ENCODE measurements around the gene GJD3.

Gene GJD3

DNA sequence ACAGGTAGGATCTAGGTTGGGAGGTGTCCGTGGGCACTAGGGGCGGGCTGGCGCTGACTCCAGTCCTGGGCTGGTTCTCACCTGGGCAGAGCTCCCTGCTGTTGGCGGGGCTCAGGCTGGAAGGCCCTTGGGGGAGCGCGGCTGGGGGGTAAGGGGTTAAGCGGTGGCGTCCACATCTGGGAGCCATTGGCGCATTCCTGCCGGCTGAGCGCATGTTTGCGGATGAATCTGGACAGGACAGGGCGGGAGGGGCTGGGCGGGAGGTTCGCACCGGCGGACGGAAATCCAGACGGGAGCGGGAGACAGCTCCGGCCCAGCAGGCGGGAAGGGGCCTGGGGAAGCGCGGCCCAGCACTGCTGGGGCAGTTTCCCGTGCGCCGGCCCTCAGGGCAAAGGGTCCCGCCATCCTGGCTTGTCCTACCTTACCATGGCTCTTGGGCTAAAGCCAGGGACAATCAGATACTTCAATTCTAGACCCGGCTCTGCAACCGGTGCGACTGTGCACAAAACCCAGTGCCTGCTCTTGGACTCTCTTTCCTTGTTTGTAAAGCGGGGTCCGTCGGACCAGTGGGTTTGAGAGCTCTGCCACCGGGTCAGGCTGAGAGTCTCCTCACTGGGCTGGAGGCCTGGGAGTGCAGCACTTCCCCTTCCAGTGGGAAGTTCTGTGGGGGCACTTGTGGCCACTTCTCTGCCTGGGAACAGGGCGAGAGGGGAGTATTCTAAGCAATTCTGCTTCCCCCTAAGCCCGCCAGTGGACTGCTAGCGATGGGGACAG lies 47.8 kb downstream of the GJD3 start:
- no peak for DNase-seq (ENCODE audit: low read depth in 1 of 2, low spot score in 1 of 2)
- H3K27me3 ChIP-seq (ENCODE audit: insufficient read depth, poor library complexity, severe bottlenecking), result no peaks in the 10 kb centered on the region
- TF ChIP-seq POLR2AphosphoS5 (IDR thresholded peaks at IDR 0.05; ENCODE audit: low read depth) (no peak), SPI1 (IDR thresholded peaks at IDR 0.05; ENCODE audit: borderline replicate concordance, low read depth) (peak; percentile 38; the same call in 1 of the 2 replicates)
- H3K4me3 ChIP-seq (replicated peaks; ENCODE audit: insufficient read depth, low read length), result no peak overlapping the region
- H3K27ac ChIP-seq (replicated peaks), result no peak overlapping the region

DNA sequence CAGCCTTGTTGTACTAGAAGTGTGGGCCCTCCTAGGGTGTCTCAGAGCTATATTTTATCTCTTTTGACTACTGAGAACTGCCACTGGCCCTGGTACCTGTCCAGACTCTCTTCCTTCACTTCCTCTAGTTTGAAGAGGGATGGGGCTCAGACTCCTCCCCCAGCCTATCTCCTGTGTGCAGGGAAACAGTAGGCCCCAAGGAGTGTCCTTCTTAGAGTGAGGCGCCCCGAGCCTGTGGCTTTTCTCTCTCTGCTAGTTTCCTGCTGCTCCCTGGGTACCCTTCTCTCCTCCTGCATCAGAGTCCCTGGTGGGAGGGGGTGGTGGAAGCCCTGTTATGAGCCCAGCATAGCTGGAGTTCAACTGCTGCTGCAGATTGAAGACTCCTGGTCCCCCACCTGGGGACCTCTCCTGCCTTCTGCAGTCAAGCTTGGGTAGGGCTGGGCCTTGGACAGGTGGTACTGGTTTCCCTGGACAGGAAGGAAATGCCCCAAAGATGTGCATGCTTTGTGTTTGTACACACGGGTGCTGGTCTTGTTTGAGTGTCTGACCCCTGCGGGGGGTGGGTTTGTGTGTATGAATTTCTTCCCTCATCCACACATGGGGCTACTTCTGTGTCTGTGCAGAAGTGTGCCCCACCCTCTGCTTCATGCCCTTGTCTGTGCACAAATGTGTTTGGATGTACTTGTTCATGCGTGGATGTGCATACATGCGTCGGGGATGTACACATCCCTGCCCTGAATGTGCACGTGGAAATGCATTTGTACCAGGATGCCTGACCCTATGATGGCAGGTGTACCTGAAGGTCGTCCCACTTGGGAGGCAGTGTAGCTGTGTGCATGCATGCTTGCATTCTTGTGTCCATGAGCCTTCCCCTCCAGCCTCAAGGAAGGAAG lies 48.6 kb downstream of the GJD3 start:
- TF ChIP-seq GABPA (IDR thresholded peaks at IDR 0.05; ENCODE audit: low read depth) (no peak), POLR2AphosphoS5 (IDR thresholded peaks at IDR 0.05; ENCODE audit: low read depth) (no peak), SPI1 (IDR thresholded peaks at IDR 0.05; ENCODE audit: borderline replicate concordance, low read depth) (peak; percentile 27; the same call in 1 of the 2 replicates)
- H3K27me3 ChIP-seq (ENCODE audit: insufficient read depth, poor library complexity, severe bottlenecking), result no peaks in the 10 kb centered on the region
- no peak overlapping the region for H3K27ac ChIP-seq (replicated peaks)
- no peak overlapping the region for H3K4me3 ChIP-seq (replicated peaks; ENCODE audit: insufficient read depth, low read length)
- DNase-seq (ENCODE audit: low read depth in 1 of 2, low spot score in 1 of 2), result peak in 1 of 2 experiments; percentile 67

DNA sequence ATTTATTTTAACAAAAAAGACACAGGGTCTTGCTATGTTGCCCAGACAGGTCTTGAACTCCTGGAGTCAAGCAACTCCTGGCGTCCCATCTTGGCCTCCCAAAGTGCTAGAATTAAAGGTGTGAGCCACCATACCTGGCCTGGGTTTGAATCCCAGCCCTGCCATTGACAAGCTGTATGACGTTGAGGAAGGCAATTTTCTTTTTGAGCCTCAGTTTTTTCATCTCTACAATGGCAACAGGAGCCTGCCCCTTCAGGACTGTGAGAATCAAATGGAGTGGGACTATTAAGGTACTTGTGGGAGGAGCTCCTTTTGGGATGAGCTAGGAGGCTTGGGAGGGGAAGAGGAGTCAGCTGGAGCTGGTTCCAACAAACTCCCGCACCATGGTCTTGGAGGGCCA lies 49.3 kb downstream of the GJD3 start:
- H3K4me3 ChIP-seq (replicated peaks; ENCODE audit: insufficient read depth, low read length), result no peak overlapping the region
- DNase-seq (ENCODE audit: low read depth in 1 of 2, low spot score in 1 of 2), result no peak
- H3K27me3 ChIP-seq (ENCODE audit: insufficient read depth, poor library complexity, severe bottlenecking), result no peaks in the 10 kb centered on the region
- TF ChIP-seq GABPA (IDR thresholded peaks at IDR 0.05; ENCODE audit: low read depth) (no peak), SPI1 (IDR thresholded peaks at IDR 0.05; ENCODE audit: borderline replicate concordance, low read depth) (no peak), POLR2AphosphoS5 (IDR thresholded peaks at IDR 0.05; ENCODE audit: low read depth) (no peak)
- TF ChIP-seq, protein P1, sequence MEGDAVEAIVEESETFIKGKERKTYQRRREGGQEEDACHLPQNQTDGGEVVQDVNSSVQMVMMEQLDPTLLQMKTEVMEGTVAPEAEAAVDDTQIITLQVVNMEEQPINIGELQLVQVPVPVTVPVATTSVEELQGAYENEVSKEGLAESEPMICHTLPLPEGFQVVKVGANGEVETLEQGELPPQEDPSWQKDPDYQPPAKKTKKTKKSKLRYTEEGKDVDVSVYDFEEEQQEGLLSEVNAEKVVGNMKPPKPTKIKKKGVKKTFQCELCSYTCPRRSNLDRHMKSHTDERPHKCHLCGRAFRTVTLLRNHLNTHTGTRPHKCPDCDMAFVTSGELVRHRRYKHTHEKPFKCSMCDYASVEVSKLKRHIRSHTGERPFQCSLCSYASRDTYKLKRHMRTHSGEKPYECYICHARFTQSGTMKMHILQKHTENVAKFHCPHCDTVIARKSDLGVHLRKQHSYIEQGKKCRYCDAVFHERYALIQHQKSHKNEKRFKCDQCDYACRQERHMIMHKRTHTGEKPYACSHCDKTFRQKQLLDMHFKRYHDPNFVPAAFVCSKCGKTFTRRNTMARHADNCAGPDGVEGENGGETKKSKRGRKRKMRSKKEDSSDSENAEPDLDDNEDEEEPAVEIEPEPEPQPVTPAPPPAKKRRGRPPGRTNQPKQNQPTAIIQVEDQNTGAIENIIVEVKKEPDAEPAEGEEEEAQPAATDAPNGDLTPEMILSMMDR (IDR thresholded peaks at IDR 0.05; ENCODE audit: insufficient read depth, low read length), result no peak
- TF ChIP-seq, protein P2, sequence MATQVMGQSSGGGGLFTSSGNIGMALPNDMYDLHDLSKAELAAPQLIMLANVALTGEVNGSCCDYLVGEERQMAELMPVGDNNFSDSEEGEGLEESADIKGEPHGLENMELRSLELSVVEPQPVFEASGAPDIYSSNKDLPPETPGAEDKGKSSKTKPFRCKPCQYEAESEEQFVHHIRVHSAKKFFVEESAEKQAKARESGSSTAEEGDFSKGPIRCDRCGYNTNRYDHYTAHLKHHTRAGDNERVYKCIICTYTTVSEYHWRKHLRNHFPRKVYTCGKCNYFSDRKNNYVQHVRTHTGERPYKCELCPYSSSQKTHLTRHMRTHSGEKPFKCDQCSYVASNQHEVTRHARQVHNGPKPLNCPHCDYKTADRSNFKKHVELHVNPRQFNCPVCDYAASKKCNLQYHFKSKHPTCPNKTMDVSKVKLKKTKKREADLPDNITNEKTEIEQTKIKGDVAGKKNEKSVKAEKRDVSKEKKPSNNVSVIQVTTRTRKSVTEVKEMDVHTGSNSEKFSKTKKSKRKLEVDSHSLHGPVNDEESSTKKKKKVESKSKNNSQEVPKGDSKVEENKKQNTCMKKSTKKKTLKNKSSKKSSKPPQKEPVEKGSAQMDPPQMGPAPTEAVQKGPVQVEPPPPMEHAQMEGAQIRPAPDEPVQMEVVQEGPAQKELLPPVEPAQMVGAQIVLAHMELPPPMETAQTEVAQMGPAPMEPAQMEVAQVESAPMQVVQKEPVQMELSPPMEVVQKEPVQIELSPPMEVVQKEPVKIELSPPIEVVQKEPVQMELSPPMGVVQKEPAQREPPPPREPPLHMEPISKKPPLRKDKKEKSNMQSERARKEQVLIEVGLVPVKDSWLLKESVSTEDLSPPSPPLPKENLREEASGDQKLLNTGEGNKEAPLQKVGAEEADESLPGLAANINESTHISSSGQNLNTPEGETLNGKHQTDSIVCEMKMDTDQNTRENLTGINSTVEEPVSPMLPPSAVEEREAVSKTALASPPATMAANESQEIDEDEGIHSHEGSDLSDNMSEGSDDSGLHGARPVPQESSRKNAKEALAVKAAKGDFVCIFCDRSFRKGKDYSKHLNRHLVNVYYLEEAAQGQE (IDR thresholded peaks at IDR 0.05; ENCODE audit: insufficient replicate concordance, low read depth), result no peak
- H3K27ac ChIP-seq (replicated peaks), result no peak overlapping the region

DNA sequence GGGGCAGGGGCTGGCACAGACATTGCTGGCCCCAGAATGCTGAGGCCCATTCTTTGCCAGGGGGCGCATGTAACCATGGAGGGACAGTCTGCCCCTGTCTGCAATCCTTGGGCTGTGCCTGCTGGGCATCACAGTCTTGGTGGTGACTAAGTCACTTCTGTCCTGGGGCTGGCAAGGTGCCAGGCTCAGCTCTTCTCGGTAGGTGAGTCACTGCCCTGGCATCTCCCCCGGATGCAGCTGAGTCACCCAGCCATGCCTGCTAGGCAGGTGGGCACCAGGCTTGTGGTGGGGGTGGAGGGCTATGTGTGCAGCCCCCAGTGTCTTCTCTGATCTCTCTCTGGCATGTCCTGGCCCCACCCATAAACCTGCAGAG lies 50.0 kb downstream of the GJD3 start:
- peak; percentile 81 to 82 for DNase-seq (ENCODE audit: low read depth in 1 of 2, low spot score in 1 of 2)
- Histone ChIP-seq H3K4me3 (replicated peaks; ENCODE audit: insufficient read depth, low read length) (no peak overlapping the region), H3K27me3 (ENCODE audit: insufficient read depth, poor library complexity, severe bottlenecking) (no peaks in the 10 kb centered on the region), H3K27ac (replicated peaks) (no peak overlapping the region)
- no peak for TF ChIP-seq GABPA (IDR thresholded peaks at IDR 0.05; ENCODE audit: low read depth)
- TF ChIP-seq POLR2AphosphoS5 (IDR thresholded peaks at IDR 0.05; ENCODE audit: low read depth), result peak; percentile 58; the same call in 1 of the 2 replicates

DNA sequence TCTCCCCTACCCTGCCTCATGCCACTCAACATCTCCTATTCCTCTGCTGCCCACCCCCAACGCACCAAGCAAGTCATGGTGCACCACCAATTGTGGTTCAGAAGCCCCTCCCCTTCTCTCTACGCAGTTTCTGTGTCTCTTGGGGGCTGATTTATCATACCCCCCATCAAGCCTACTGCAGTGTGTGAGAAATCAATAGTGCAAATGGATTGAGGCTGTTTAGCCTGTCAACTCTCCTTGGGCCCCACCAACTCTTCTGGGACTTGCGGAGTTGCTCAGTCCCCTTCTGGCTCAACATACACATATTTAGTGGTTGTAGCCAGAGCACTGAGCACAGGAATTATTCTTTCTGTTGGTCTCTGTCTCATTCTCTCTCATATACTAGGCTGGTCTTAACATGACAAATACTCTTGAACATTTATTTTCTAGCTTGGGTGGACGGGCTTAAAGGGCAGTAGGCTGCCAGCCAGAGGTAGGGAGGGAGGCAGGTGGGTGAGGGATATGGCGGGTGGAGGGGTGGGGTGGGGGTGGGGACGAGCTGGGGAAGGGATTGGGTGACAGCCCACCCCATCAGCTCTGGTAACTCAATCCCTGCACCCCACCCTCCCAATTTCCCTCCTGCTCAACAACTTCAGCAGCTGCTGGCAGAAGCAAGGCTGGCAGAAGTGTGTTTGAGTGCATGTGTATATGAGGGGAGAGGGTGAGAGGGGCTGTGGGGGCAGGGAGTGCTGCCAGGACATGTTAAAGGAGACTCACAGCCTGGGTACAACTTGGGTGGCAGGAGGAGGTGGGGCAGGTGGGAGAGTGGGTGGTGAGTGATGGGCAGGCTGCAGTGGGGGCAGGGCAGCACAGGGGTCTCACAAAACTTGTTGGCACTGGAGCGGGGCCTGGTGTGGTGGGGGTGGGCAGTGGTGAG lies 50.6 kb downstream of the GJD3 start:
- no peak overlapping the region for H3K4me3 ChIP-seq (replicated peaks; ENCODE audit: insufficient read depth, low read length)
- TF ChIP-seq, protein P1 (IDR thresholded peaks at IDR 0.05; ENCODE audit: insufficient read depth, low read length), result no peak
- TF ChIP-seq, protein P2 (IDR thresholded peaks at IDR 0.05; ENCODE audit: insufficient replicate concordance, low read depth), result no peak
- no peak for TF ChIP-seq SPI1 (IDR thresholded peaks at IDR 0.05; ENCODE audit: borderline replicate concordance, low read depth)
- DNase-seq (ENCODE audit: low read depth in 1 of 2, low spot score in 1 of 2), result no peak
- no peaks in the 10 kb centered on the region for H3K27me3 ChIP-seq (ENCODE audit: insufficient read depth, poor library complexity, severe bottlenecking)
- H3K27ac ChIP-seq (replicated peaks), result no peak overlapping the region
